ENCODE results near the gene EMILIN1.

The EMILIN1 gene

GRCh38 chr2:27042159-27042661, 36.2 kb upstream of the EMILIN1 start:
- CTCF ChIA-PET = no interaction called here
- TF ChIP-seq L3MBTL2 (conservative IDR thresholded peaks at IDR 0.05) (no peak), BHLHE40 (IDR thresholded peaks at IDR 0.05; ENCODE audit: borderline replicate concordance) (no peak), CTBP1 (IDR thresholded peaks at IDR 0.05; ENCODE audit: borderline replicate concordance) (no peak), HDGF (IDR thresholded peaks at IDR 0.05; ENCODE audit: borderline replicate concordance) (no peak), TARDBP (IDR thresholded peaks at IDR 0.05) (no peak), SUZ12 (IDR thresholded peaks at IDR 0.05) (no peak), PKNOX1 (IDR thresholded peaks at IDR 0.05) (no peak), SP1 (IDR thresholded peaks at IDR 0.05) (no peak), FOXK2 (IDR thresholded peaks at IDR 0.05) (no peak), FOXA1 (IDR thresholded peaks at IDR 0.05) (no peak), ZNF384 (IDR thresholded peaks at IDR 0.05) (no peak), ARNT (IDR thresholded peaks at IDR 0.05) (no peak), FOXM1 (IDR thresholded peaks at IDR 0.05; ENCODE audit: borderline replicate concordance) (no peak), ELF4 (IDR thresholded peaks at IDR 0.05) (no peak), LEF1 (IDR thresholded peaks at IDR 0.05; ENCODE audit: borderline replicate concordance) (no peak), NFRKB (IDR thresholded peaks at IDR 0.05) (no peak)
- POLR2A ChIA-PET = interaction anchor here (0.9 to 2.6 kb wide), 4 partner anchors 8 to 29 kb away, joined by 3 to 18 read pairs (median 3); partner anchors contain the start of genes OST4 and TMEM214
- no peak for DNase-seq (ENCODE audit: extremely low spot score)

- ChIA-PET CTCF (interaction anchor here (0.7 kb wide), 1 partner anchor 27 kb away, joined by 3 read pairs; no protein-coding TSS in a partner anchor), POLR2A (interaction anchor here (0.9 to 2.6 kb wide), 2 partner anchors 10 to 28 kb away, joined by 3 to 18 read pairs; partner anchors contain the start of genes OST4 and TMEM214)
- DNase-seq (ENCODE audit: extremely low spot score) = no peak
- TF ChIP-seq LEF1 (IDR thresholded peaks at IDR 0.05; ENCODE audit: borderline replicate concordance) (no peak), SP1 (IDR thresholded peaks at IDR 0.05) (no peak), TARDBP (IDR thresholded peaks at IDR 0.05) (no peak), CTBP1 (IDR thresholded peaks at IDR 0.05; ENCODE audit: borderline replicate concordance) (no peak), NFRKB (IDR thresholded peaks at IDR 0.05) (no peak), ARNT (IDR thresholded peaks at IDR 0.05) (no peak), BHLHE40 (IDR thresholded peaks at IDR 0.05; ENCODE audit: borderline replicate concordance) (no peak), L3MBTL2 (conservative IDR thresholded peaks at IDR 0.05) (no peak), FOXK2 (IDR thresholded peaks at IDR 0.05) (no peak), FOXM1 (IDR thresholded peaks at IDR 0.05; ENCODE audit: borderline replicate concordance) (no peak), PKNOX1 (IDR thresholded peaks at IDR 0.05) (no peak), HDGF (IDR thresholded peaks at IDR 0.05; ENCODE audit: borderline replicate concordance) (no peak), FOXA1 (IDR thresholded peaks at IDR 0.05) (no peak), ZNF384 (IDR thresholded peaks at IDR 0.05) (no peak), SUZ12 (IDR thresholded peaks at IDR 0.05) (no peak)
Observed at GRCh38 chr2:27042985-27043634, 35.3 kb upstream of the EMILIN1 start.

- CTCF ChIA-PET = interaction anchor here (1.2 kb wide), 1 partner anchor 88 kb away, joined by 4 read pairs; no protein-coding TSS in a partner anchor
- TF ChIP-seq FOXA1 (IDR thresholded peaks at IDR 0.05) = no peak
- TF ChIP-seq HDGF (IDR thresholded peaks at IDR 0.05; ENCODE audit: borderline replicate concordance) = no peak
- no peak for TF ChIP-seq SP1 (IDR thresholded peaks at IDR 0.05)
- TF ChIP-seq PKNOX1 (IDR thresholded peaks at IDR 0.05) = no peak
- no peak for TF ChIP-seq ZNF384 (IDR thresholded peaks at IDR 0.05)
- no peak for TF ChIP-seq ARNT (IDR thresholded peaks at IDR 0.05)
- TF ChIP-seq FOXM1 (IDR thresholded peaks at IDR 0.05; ENCODE audit: borderline replicate concordance) = no peak
- TF ChIP-seq TARDBP (IDR thresholded peaks at IDR 0.05) = no peak
- no peak for TF ChIP-seq LEF1 (IDR thresholded peaks at IDR 0.05; ENCODE audit: borderline replicate concordance)
- TF ChIP-seq NFRKB (IDR thresholded peaks at IDR 0.05) = no peak
- TF ChIP-seq BHLHE40 (IDR thresholded peaks at IDR 0.05; ENCODE audit: borderline replicate concordance) = no peak
- no peak for TF ChIP-seq CTBP1 (IDR thresholded peaks at IDR 0.05; ENCODE audit: borderline replicate concordance)
- TF ChIP-seq ELF4 (IDR thresholded peaks at IDR 0.05) = no peak
- TF ChIP-seq L3MBTL2 (conservative IDR thresholded peaks at IDR 0.05) = no peak
- no peak for TF ChIP-seq FOXK2 (IDR thresholded peaks at IDR 0.05)
- TF ChIP-seq SUZ12 (IDR thresholded peaks at IDR 0.05) = no peak
- POLR2A ChIA-PET = interaction anchor here (0.8 to 7.4 kb wide), 12 partner anchors 8 to 203 kb away, joined by 3 to 91 read pairs (median 11); partner anchors contain the start of genes KHK, OST4 and TMEM214
- DNase-seq (ENCODE audit: extremely low spot score) = peak; percentile 47
Observed at GRCh38 chr2:27049422-27050280, 28.8 kb upstream of the EMILIN1 start.

- peak; percentile 82 for DNase-seq (ENCODE audit: extremely low spot score)
- ChIA-PET POLR2A (interaction anchor here (0.8 to 7.4 kb wide), 17 partner anchors 9 to 359 kb away, joined by 3 to 91 read pairs (median 4); partner anchors contain the start of genes ABHD1, EMILIN1, KHK and OST4), CTCF (interaction anchor here (0.7 to 1.5 kb wide), 4 partner anchors 33 to 89 kb away, joined by 3 to 5 read pairs (median 4); no protein-coding TSS in a partner anchor)
- TF ChIP-seq HDGF (IDR thresholded peaks at IDR 0.05; ENCODE audit: borderline replicate concordance) (no peak), ARNT (IDR thresholded peaks at IDR 0.05) (0 out of 2 replicates have a peak, but pooled peaks have one; percentile 27), FOXM1 (IDR thresholded peaks at IDR 0.05; ENCODE audit: borderline replicate concordance) (no peak), L3MBTL2 (conservative IDR thresholded peaks at IDR 0.05) (peak; percentile 79), ELF4 (IDR thresholded peaks at IDR 0.05) (0 out of 2 replicates have a peak, but pooled peaks have one; percentile 19), TARDBP (IDR thresholded peaks at IDR 0.05) (peak; percentile 13; the same call in 1 of the 2 replicates)
Observed at GRCh38 chr2:27050281-27050995, 28.0 kb upstream of the EMILIN1 start.
